Diencephalon (tissue), 1 donor: ENCODE measurements around the gene CCDC18. TPM values are rescaled to one million over a fixed set of nuclear protein-coding genes. Genes with fewer than 3 reads are reported as not detected.

Experiments
- small RNA-seq: library from RNA; depleted of rRNA; stranded (forward); fragments of <200 nt; gene quantifications from one replicate; pipeline ENCODE3, GENCODE V24; 2014
- total RNA-seq: library from RNA; depleted of rRNA; stranded (reverse); fragments of >200 nt; gene quantifications from one replicate; pipeline ENCODE4 v1.2.3, GENCODE V29; 2014

The CCDC18 gene, protein sequence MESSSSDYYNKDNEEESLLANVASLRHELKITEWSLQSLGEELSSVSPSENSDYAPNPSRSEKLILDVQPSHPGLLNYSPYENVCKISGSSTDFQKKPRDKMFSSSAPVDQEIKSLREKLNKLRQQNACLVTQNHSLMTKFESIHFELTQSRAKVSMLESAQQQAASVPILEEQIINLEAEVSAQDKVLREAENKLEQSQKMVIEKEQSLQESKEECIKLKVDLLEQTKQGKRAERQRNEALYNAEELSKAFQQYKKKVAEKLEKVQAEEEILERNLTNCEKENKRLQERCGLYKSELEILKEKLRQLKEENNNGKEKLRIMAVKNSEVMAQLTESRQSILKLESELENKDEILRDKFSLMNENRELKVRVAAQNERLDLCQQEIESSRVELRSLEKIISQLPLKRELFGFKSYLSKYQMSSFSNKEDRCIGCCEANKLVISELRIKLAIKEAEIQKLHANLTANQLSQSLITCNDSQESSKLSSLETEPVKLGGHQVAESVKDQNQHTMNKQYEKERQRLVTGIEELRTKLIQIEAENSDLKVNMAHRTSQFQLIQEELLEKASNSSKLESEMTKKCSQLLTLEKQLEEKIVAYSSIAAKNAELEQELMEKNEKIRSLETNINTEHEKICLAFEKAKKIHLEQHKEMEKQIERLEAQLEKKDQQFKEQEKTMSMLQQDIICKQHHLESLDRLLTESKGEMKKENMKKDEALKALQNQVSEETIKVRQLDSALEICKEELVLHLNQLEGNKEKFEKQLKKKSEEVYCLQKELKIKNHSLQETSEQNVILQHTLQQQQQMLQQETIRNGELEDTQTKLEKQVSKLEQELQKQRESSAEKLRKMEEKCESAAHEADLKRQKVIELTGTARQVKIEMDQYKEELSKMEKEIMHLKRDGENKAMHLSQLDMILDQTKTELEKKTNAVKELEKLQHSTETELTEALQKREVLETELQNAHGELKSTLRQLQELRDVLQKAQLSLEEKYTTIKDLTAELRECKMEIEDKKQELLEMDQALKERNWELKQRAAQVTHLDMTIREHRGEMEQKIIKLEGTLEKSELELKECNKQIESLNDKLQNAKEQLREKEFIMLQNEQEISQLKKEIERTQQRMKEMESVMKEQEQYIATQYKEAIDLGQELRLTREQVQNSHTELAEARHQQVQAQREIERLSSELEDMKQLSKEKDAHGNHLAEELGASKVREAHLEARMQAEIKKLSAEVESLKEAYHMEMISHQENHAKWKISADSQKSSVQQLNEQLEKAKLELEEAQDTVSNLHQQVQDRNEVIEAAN (N-terminal part only)
- 15.0 TPM for total RNA-seq

DNA sequence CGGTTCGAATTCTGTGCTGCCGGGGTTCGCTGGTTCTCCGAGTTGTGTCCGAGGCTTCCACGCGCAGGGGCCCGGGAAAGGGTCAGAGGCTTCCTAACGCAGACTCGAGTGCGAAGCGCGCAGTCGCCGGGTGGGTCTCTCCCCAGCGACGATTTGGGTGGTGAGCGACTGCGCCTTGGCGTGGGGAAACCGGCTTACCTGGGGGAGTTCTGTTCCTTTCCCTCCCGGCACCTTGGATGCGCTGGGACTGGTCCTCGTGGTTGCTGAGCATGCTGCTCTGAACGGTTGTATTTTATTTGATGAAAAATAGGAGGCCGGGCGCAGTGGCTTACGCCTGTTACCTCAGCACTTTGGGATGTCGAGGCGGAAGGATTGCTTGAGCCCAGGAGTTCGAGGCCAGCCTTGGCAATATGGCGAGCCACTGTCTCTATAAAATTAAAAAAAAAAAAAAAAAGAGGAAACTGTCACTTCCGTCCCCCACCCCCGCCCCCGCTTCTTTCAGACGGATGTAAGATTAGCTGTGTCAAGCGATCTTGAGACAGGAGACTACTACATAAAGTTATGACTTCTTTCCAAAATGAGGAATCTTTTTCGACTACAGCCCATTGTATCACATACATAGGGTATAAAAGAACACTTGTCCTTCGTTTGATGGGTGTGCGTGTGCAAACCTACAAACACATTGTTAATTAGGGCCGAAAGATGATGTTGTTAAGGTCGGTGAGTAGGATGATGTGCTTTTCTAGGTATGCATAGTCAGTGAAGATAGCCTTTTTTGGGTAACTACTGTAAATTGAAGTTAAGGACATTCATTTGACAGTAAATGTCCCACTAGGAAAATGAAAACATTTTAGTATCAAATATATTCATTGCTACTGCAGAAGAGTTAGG, at the start of gene CCDC18:
CCDC18 (plus strand) TSS at position 2 of the 891 bp plus-strand sequence. CDS start 2,638 bp downstream, outside the sequence.

GRCh38 chr1:93179886-93180722, 420 bp upstream of the CCDC18 start, which contains the start of gene TMED5:
Gene TMED5 (minus strand): TSS chr1:93180413. CDS start chr1:93180242, 171 bp downstream.

Small RNA genes lying within 50 kb of the gene (small RNA-seq; reads per million reads assigned to genes)
- gene AC126124.1 (not detected), gene AL139421.1 (not detected)

Other genes starting within 250 kb of the CCDC18 start
- gene DIPK1A, start 219.3 kb upstream of the CCDC18 start, total RNA-seq, result 39.7 TPM
- gene MTF2, start 101.4 kb upstream of the CCDC18 start, total RNA-seq, result 69.7 TPM
- 50.1 TPM for gene TMED5, start 311 bp upstream of the CCDC18 start, total RNA-seq
- gene DR1, start 165.2 kb downstream of the CCDC18 start, total RNA-seq, result 34.4 TPM